Stimulated activated CD8-positive, alpha-beta memory T cell treated with anti-CD3 and anti-CD28 coated beads, Interleukin-12 subunit alpha, Interleukin-12 subunit beta, amount 100 ng/mL, for 24 hours (primary cell): Measurements from ENCODE around the gene OR9A4.

Experiments
- DNase-seq: peaks from one replicate; pipeline ENCODE4 v3.0.0-alpha.2; 2020; ENCODE audit errors: extremely low read depth

Gene OR9A4

GRCh38 chr7:141949021-141949420 is 32.8 kb downstream of the OR9A4 start:
- DNase-seq: no peak

GRCh38 chr7:141949451-141949850 is 33.3 kb downstream of the OR9A4 start:
- DNase-seq: no peak

- no peak for DNase-seq
Measured at GRCh38 chr7:141949911-141950310, 33.7 kb downstream of the OR9A4 start.

- no peak for DNase-seq
Measured at GRCh38 chr7:141950806-141951205, 34.6 kb downstream of the OR9A4 start.

- DNase-seq: no peak
Measured at GRCh38 chr7:141952461-141952860, 36.3 kb downstream of the OR9A4 start.

GRCh38 chr7:141954334-141954733 is 38.1 kb downstream of the OR9A4 start:
- DNase-seq: no peak

- no peak for DNase-seq
Measured at GRCh38 chr7:141956084-141956483, 39.9 kb downstream of the OR9A4 start.

GRCh38 chr7:141960687-141961422 is 44.7 kb downstream of the OR9A4 start:
- no peak for DNase-seq
